ENCODE data around the gene C1orf35.

The C1orf35 gene

DNA sequence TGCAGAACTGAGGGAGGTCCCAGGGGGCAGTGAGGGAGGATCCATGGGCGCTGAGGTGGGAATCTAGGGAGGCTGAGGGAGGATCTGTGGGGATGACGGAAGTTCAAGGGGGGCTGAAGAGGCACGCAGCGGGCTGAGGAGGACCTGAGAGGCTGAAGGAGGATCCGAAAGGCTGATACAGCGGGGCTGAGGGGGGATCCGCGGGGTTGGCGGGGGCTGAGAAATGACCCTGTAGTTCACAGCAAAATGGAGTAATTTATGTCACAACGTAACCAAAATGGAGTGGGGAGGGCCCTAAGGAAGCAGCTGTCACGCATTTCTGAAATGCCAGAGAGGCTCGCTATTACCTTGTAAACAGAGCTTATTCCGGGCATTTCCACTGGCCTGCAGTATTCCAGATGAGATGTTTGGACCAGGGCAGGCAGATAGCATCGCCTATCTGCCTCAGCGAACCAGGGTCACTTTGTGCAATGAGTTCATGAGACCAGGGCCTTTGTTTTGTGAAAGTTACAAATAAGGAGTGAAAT is 6.9 kb upstream of the C1orf35 start:
- in situ Hi-C loops (cut with HindIII; ENCODE audit: low sequenced_read_pairs) = loop anchor here (5.0 kb wide), 1 partner anchor 102 kb away; no protein-coding TSS in a partner anchor
- DNase-seq (ENCODE audit: low read depth) = no peak
- peak overlapping the region; percentile 84 for H3K4me3 ChIP-seq (ENCODE audit: low read depth, low read length)
- TF ChIP-seq, protein P1, sequence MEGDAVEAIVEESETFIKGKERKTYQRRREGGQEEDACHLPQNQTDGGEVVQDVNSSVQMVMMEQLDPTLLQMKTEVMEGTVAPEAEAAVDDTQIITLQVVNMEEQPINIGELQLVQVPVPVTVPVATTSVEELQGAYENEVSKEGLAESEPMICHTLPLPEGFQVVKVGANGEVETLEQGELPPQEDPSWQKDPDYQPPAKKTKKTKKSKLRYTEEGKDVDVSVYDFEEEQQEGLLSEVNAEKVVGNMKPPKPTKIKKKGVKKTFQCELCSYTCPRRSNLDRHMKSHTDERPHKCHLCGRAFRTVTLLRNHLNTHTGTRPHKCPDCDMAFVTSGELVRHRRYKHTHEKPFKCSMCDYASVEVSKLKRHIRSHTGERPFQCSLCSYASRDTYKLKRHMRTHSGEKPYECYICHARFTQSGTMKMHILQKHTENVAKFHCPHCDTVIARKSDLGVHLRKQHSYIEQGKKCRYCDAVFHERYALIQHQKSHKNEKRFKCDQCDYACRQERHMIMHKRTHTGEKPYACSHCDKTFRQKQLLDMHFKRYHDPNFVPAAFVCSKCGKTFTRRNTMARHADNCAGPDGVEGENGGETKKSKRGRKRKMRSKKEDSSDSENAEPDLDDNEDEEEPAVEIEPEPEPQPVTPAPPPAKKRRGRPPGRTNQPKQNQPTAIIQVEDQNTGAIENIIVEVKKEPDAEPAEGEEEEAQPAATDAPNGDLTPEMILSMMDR (IDR thresholded peaks at IDR 0.05; ENCODE audit: low read depth, low read length, missing control alignments) = no peak

DNA sequence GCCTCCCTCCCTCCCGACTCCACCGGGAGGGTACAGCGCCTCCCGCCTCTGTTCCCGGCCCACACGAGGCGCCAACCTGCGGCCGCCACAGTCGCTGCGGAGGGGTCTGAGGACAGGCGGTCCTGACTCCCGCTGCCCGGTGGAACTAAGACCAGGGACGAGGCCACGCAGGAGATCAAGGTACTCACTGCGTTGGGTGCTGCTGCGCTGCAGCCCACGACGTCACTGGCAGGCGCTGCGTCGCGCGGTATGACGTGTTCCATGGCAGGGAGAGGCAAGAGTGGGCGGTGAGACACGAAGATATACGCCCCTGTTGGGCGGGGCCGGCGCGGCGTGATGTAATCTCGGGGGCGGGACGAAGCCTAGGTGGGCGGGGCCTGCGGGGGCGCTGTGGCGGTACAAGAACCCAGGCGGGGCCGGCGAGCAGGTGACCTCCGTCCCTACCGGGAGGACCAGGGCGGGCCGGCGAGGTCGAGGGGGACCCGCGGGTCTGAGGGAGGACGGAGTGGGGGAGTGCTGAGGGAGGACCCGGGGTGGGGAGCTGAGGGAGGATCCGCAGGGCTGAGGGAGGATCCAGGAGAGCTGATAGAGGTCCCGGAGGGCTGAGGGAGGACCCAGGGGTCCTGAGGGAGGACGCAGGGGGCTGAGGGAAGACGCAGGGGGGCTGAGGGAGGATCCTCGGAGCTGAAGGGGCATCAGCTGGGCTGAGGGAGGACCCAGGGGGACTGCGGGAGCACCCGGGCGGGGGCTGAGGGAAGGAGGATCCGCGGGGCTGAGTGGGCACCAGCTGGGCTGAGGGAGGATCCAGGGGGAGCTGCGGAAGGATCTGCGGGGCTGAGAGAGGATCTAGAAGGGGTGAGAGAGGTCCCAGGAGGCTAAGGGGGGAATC is 6.2 kb upstream of the C1orf35 start, which contains the start of gene MRPL55:
Gene MRPL55 (minus strand): TSS at position 227 of the 889 bp plus-strand sequence. CDS start 1,039 bp downstream, outside the sequence.
- peak; percentile 87 for DNase-seq (ENCODE audit: low read depth)
- H3K4me3 ChIP-seq (ENCODE audit: low read depth, low read length) = peak within 1 kb of the TSS; percentile 84
- in situ Hi-C loops (cut with HindIII; ENCODE audit: low sequenced_read_pairs) = loop anchor here (5.0 kb wide), 1 partner anchor 103 kb away; no protein-coding TSS in a partner anchor
- TF ChIP-seq, protein P1 (IDR thresholded peaks at IDR 0.05; ENCODE audit: low read depth, low read length, missing control alignments) = no peak

DNA sequence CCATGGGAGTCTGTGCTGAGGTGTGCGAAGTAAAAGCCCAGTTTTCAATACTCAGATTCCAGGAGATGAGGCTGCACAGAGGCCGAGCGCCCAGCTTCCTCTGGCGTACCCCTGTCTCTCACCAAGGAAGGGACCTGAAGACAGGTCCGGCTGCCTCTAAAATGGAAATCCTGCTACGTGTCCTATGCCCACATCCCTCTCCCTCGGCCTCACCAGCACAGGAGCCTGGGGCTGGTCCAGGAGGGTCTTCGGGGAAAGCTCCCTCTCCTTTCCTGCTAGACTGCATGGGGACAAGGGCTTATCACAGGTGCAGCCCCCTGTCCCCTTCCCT is 5.6 kb upstream of the C1orf35 start:
- peak overlapping the region; percentile 84 for H3K4me3 ChIP-seq (ENCODE audit: low read depth, low read length)
- DNase-seq (ENCODE audit: low read depth) = no peak
- TF ChIP-seq, protein P1 (IDR thresholded peaks at IDR 0.05; ENCODE audit: low read depth, low read length, missing control alignments) = no peak
- in situ Hi-C loops (cut with HindIII; ENCODE audit: low sequenced_read_pairs) = loop anchor here (5.0 kb wide), 1 partner anchor 104 kb away; no protein-coding TSS in a partner anchor

DNA sequence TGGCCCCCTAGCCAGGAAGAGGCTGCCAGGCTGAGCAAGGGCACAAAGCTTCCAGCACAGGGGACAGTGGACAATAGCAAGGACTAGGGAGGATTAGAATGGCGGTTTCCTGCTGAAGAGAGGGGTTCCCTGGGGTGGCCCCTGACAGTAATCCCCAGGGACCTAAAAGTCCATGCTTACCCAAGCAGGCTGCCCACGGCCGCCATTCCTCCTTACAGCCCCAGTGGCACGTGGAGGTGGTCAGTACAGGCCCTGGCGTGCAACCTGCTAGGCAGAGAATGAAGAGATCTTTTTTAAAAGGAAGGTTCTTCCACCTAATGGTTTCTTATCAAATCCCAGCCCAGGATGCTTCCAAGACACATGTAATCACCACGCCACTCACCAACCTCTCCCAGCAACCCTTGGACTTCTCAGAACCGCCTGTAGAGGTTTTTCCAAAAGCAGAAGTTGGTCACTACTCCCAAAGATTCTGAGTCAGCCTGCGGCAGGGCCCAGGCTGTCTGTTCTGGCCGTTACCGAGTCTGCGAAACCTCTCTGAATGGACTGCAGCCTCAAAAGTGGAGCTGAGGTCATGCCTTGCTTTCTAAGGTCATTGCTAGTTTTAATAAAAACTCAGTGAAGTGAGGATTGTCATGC is 5.0 kb upstream of the C1orf35 start:
- TF ChIP-seq, protein P1 (IDR thresholded peaks at IDR 0.05; ENCODE audit: low read depth, low read length, missing control alignments) = no peak
- DNase-seq (ENCODE audit: low read depth) = no peak
- in situ Hi-C loops (cut with HindIII; ENCODE audit: low sequenced_read_pairs) = loop anchor here (5.0 kb wide), 1 partner anchor 104 kb away; no protein-coding TSS in a partner anchor
- H3K4me3 ChIP-seq (ENCODE audit: low read depth, low read length) = peak overlapping the region; percentile 84

DNA sequence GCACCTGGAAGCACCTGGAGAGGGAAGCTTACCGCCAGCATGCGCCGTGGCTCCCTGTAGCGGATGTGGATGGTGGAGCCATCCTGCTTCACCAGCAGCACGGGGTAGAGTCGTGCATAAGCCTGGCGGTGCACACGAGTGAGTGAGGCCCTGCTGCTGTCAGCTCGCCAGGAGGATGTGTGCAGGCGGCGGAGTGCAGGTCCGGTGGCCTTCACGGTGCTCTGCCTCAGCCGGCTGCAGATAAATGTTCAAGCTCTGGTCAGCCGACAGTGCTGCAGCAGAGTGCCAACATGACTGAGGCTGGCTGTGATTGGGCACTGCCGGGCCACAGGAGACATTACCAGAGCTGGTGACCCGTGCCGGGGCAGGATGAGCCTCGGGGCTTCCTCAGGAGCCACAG is 4.5 kb upstream of the C1orf35 start:
- TF ChIP-seq, protein P1 (IDR thresholded peaks at IDR 0.05; ENCODE audit: low read depth, low read length, missing control alignments) = no peak
- no peak for DNase-seq (ENCODE audit: low read depth)
- H3K4me3 ChIP-seq (ENCODE audit: low read depth, low read length) = no peak overlapping the region
- in situ Hi-C loops (cut with HindIII; ENCODE audit: low sequenced_read_pairs) = loop anchor here (5.0 kb wide), 1 partner anchor 105 kb away; no protein-coding TSS in a partner anchor

DNA sequence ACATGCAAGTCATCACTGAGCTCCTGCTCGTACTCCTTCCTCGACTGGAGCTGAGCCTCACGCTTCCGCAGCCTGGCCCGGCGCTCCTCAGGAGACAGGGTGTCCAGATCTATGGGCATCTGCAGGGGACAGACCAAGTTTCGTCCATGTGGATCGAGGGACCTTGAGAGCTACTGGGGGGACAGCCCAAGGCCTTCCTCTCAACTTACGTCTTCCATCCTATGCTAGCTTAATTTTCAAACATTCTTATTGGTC is 3.6 kb upstream of the C1orf35 start:
- TF ChIP-seq, protein P1 (IDR thresholded peaks at IDR 0.05; ENCODE audit: low read depth, low read length, missing control alignments) = no peak
- H3K4me3 ChIP-seq (ENCODE audit: low read depth, low read length) = no peak overlapping the region
- in situ Hi-C loops (cut with HindIII; ENCODE audit: low sequenced_read_pairs) = loop anchor here (5.0 kb wide), 1 partner anchor 106 kb away; no protein-coding TSS in a partner anchor
- DNase-seq (ENCODE audit: low read depth) = no peak

Measured in astrocyte of the cerebellum (primary cell).